RCC 7860 (cell line): ENCODE data around the gene VARS1.

Experiments
- DNase-seq: peaks from one replicate; pipeline ENCODE4 v3.0.0-alpha.2; 2015; ENCODE audit warnings: low spot score
- FAIRE-seq: peaks from 2 replicates; lab custom pipeline; 2012; peaks lifted over from hg19 to GRCh38; lab: Jason Lieb, UNC

The VARS1 gene

DNA sequence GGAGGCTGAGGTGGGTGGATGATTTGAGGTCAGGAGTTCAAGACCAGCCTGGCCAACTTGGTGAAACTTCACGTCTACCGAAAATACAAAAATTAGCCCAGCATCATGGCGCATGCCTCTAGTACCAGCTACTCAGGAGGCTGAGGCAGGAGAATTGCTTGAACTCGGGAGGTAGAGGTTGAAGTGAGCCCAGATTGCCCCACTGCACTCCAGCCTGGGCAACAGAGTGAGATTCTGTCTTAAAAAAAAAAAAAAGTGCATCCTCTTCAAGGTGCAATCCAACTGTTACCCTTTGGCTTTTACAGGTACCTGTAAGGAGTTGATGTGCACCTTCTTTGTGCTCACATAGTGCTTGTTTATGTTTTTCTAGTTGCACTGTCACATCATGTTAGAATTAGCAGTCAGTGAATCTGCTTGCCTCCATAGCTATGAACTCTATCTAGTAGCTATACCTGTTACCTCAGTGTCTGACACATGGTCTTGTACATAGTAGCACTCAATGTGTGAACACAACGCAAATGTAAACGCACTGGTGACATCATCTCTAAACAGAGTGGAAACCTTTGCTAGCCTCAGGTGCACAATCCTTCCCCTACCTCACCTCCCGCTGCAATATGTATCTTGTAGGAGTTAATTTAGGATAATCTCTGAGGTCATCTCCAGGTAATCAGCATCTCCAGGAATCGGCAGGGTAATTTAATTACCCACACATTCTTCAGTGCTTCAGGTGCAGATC, 46.1 kb downstream of the VARS1 start:
- FAIRE-seq (no peak), DNase-seq (no peak)
